ENCODE results near the gene L3MBTL3.

- TF ChIP-seq POLR2A (IDR thresholded peaks at IDR 0.05) (no peak), CTCF (IDR thresholded peaks at IDR 0.05) (no peak), POLR2AphosphoS5 (IDR thresholded peaks at IDR 0.05) (no peak)
These were observed 108.8 kb downstream of the L3MBTL3 start for GRCh38 chr6:130127195-130127594.

Data from prostate gland (tissue), 2 donors.